Mesenchymal stem cell (in vitro differentiated cells and primary cell): ENCODE data around the gene ARID1A.

Source experiments
- DNase-seq: peaks from one replicate; pipeline ENCODE4 v3.0.0-alpha.2; 2013
- H2AFZ ChIP-seq: one replicate; pipeline ENCODE4 v1.6.1; 2013; ENCODE audit warnings: low read depth, mild to moderate bottlenecking, control low read depth, inconsistent platforms, low read length, moderate library complexity
- H2AK5ac ChIP-seq: 2 replicates; pipeline ENCODE4 v1.6.1; 2013; ENCODE audit warnings: low read length, moderate library complexity, mild to moderate bottlenecking, inconsistent platforms; ENCODE audit not compliant: severe bottlenecking
- H2BK120ac ChIP-seq: one replicate; pipeline ENCODE4 v1.6.1; 2013; ENCODE audit warnings: low read depth, mild to moderate bottlenecking, inconsistent platforms, low read length, moderate library complexity
- H2BK12ac ChIP-seq, 2 experiments: one replicate each; pipeline ENCODE4 v1.6.1; 2013; ENCODE audit warnings: inconsistent platforms in 2 of 2, low read length in 2 of 2, mild to moderate bottlenecking in 2 of 2, moderate library complexity in 2 of 2, control low read depth in 1 of 2
- H2BK15ac ChIP-seq: one replicate; pipeline ENCODE4 v1.6.1; 2013; ENCODE audit warnings: mild to moderate bottlenecking, low read depth, inconsistent platforms; ENCODE audit not compliant: poor library complexity, severe bottlenecking
- H2BK5ac ChIP-seq: 2 replicates; pipeline ENCODE4 v1.6.1; 2013; ENCODE audit warnings: low read depth, mild to moderate bottlenecking, low read length, control low read depth, inconsistent platforms; ENCODE audit not compliant: poor library complexity, severe bottlenecking
- H3K14ac ChIP-seq, 2 experiments: one replicate each; pipeline ENCODE4 v1.6.1; 2013; ENCODE audit warnings: inconsistent platforms in 2 of 2, low read length in 2 of 2, control low read depth in 1 of 2, mild to moderate bottlenecking in 1 of 2, moderate library complexity in 1 of 2
- H3K18ac ChIP-seq, 2 experiments: one replicate each; pipeline ENCODE4 v1.6.1; 2013; ENCODE audit warnings: inconsistent platforms in 2 of 2, low read length in 2 of 2, control low read depth in 1 of 2, low read depth in 1 of 2, mild to moderate bottlenecking in 1 of 2
- H3K23ac ChIP-seq, 2 experiments: one replicate each; pipeline ENCODE4 v1.6.1; 2013; ENCODE audit warnings: inconsistent platforms in 2 of 2, low read length in 2 of 2, mild to moderate bottlenecking in 2 of 2, moderate library complexity in 2 of 2, control low read depth in 1 of 2
- H3K27ac ChIP-seq: 2 replicates; pipeline ENCODE4 v1.5.1; 2013; ENCODE audit warnings: mild to moderate bottlenecking, moderate library complexity, low read length, control low read depth, inconsistent platforms; ENCODE audit not compliant: poor library complexity, severe bottlenecking
- H3K27me3 ChIP-seq, 2 experiments: 2 replicates each; pipeline versions ENCODE4 v1.6.1 to v1.7.0; 2013; ENCODE audit warnings: low read length in 2 of 2, mild to moderate bottlenecking in 2 of 2, moderate library complexity in 2 of 2, control low read depth in 1 of 2, inconsistent platforms in 1 of 2; ENCODE audit not compliant: control insufficient read depth in 1 of 2, insufficient read depth in 1 of 2
- H3K36me3 ChIP-seq, 2 experiments: 2 replicates each; pipeline versions ENCODE4 v1.6.1 to v1.7.0; 2013; ENCODE audit warnings: low read length in 2 of 2, control low read depth in 1 of 2, inconsistent platforms in 1 of 2, low read depth in 1 of 2, mild to moderate bottlenecking in 1 of 2; ENCODE audit not compliant: insufficient read depth in 2 of 2, control insufficient read depth in 1 of 2
- H3K4ac ChIP-seq, 2 experiments: one replicate each; pipeline ENCODE4 v1.6.1; 2013; ENCODE audit warnings: inconsistent platforms in 2 of 2, low read length in 2 of 2, mild to moderate bottlenecking in 2 of 2, moderate library complexity in 2 of 2, control low read depth in 1 of 2, low read depth in 1 of 2
- H3K4me1 ChIP-seq: 2 replicates; pipeline ENCODE4 v1.6.1; 2013; ENCODE audit warnings: low read depth, low read length, control low read depth; ENCODE audit not compliant: control insufficient read depth, insufficient read depth
- H3K4me2 ChIP-seq: 2 replicates; pipeline ENCODE4 v1.6.1; 2013; ENCODE audit warnings: low read length, mild to moderate bottlenecking, inconsistent platforms; ENCODE audit not compliant: poor library complexity, severe bottlenecking
- H3K4me3 ChIP-seq, 2 experiments: 2 replicates each; pipeline versions ENCODE4 v1.5.1 to v1.7.0; 2013; ENCODE audit warnings: low read length in 2 of 2, mild to moderate bottlenecking in 2 of 2, control low read depth in 1 of 2, low read depth in 1 of 2; ENCODE audit not compliant: insufficient read depth in 1 of 2
- H3K79me1 ChIP-seq: replicated peaks from 2 replicates; pipeline ENCODE4 v1.6.1; 2013; ENCODE audit warnings: mild to moderate bottlenecking, control low read depth, low read length, inconsistent platforms; ENCODE audit not compliant: poor library complexity, severe bottlenecking
- H3K9ac ChIP-seq: 2 replicates; pipeline ENCODE4 v1.7.0; 2013; ENCODE audit warnings: mild to moderate bottlenecking, low read length, moderate library complexity
- H3K9me3 ChIP-seq: 2 replicates; pipeline ENCODE4 v1.7.0; 2013; ENCODE audit warnings: mild to moderate bottlenecking, low read length; ENCODE audit not compliant: control insufficient read depth
- H4K8ac ChIP-seq: one replicate; pipeline ENCODE4 v1.6.1; 2013; ENCODE audit warnings: inconsistent platforms, mild to moderate bottlenecking, low read length, moderate library complexity
- H4K91ac ChIP-seq: one replicate; pipeline ENCODE4 v1.6.1; 2013; ENCODE audit warnings: mild to moderate bottlenecking, low read length, inconsistent platforms
- WGBS: methylation state at CpG from one replicate; pipeline ENCODE4 v1.1.7; 2013; ENCODE audit warnings: mixed read lengths; 5-methylcytosine and 5-hydroxymethylcytosine counted together

ARID1A gene

DNA sequence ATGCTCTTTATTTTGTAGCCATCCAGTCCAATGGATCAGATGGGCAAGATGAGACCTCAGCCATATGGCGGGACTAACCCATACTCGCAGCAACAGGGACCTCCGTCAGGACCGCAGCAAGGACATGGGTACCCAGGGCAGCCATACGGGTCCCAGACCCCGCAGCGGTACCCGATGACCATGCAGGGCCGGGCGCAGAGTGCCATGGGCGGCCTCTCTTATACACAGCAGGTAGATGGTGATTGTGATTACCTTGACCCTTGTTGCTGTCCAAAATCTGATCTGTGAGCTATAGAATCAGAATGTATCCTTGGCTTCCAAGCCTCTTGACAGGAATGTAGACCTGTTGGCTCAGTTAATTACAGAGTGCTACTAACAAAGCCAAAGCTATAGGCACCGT, 33.8 kb downstream of the ARID1A start:
- no peak overlapping the region for H4K91ac ChIP-seq
- no peaks in the 10 kb centered on the region for H3K27me3 ChIP-seq
- 98% methylated on average over 12 of the region's 12 CpGs for WGBS
- H3K27ac ChIP-seq, result no peak overlapping the region
- H2BK12ac ChIP-seq, result no peak overlapping the region
- H3K4ac ChIP-seq, result no peak overlapping the region
- peaks cover 15% of the 10 kb centered on the region for H3K79me1 ChIP-seq
- peaks cover 13 to 56% of the 10 kb centered on the region in 2 experiments for H3K36me3 ChIP-seq
- no peak overlapping the region for H3K4me3 ChIP-seq
- peaks cover 15% of the 10 kb centered on the region for H3K4me1 ChIP-seq
- peak overlapping the region; percentile 8 for H2AK5ac ChIP-seq
- H3K9ac ChIP-seq, result no peak overlapping the region
- no peaks in the 10 kb centered on the region for H3K9me3 ChIP-seq
- H4K8ac ChIP-seq, result no peak overlapping the region
- no peak overlapping the region for H2BK15ac ChIP-seq
- no peak for DNase-seq
- no peak overlapping the region for H2BK5ac ChIP-seq
- H3K4me2 ChIP-seq, result no peak overlapping the region
- H2BK120ac ChIP-seq, result no peak overlapping the region
- no peak overlapping the region for H3K18ac ChIP-seq
- H3K23ac ChIP-seq, result no peak overlapping the region
- H2AFZ ChIP-seq, result no peak overlapping the region
- no peak overlapping the region for H3K14ac ChIP-seq

GRCh38 chr1:26730695-26731094, 34.9 kb downstream of the ARID1A start:
- Histone ChIP-seq H3K9me3 (no peaks in the 10 kb centered on the region), H3K4me2 (no peak overlapping the region), H2AK5ac (no peak overlapping the region), H2AFZ (no peak overlapping the region), H3K4me3 (no peak overlapping the region), H3K4me1 (peaks cover 15% of the 10 kb centered on the region), H3K36me3 (peaks cover 18 to 65% of the 10 kb centered on the region in 2 experiments), H2BK12ac (no peak overlapping the region), H2BK5ac (no peak overlapping the region), H2BK15ac (no peak overlapping the region), H4K8ac (no peak overlapping the region), H2BK120ac (no peak overlapping the region), H3K14ac (no peak overlapping the region), H4K91ac (no peak overlapping the region), H3K18ac (no peak overlapping the region), H3K79me1 (peaks cover 19% of the 10 kb centered on the region), H3K4ac (no peak overlapping the region), H3K23ac (no peak overlapping the region), H3K9ac (no peak overlapping the region), H3K27ac (peak overlapping the region; percentile 41), H3K27me3 (no peaks in the 10 kb centered on the region)
- DNase-seq, result peak; percentile 47
- WGBS, result 71% methylated on average over 1 of the region's 2 CpGs

GRCh38 chr1:26731233-26731902, 35.6 kb downstream of the ARID1A start:
- H2AK5ac ChIP-seq, result peak overlapping the region; percentile 17
- H3K4me1 ChIP-seq, result peaks cover 9% of the 10 kb centered on the region
- no peak overlapping the region for H3K4me2 ChIP-seq
- peaks cover 19% of the 10 kb centered on the region for H3K79me1 ChIP-seq
- H2AFZ ChIP-seq, result no peak overlapping the region
- H3K36me3 ChIP-seq, result peaks cover 18 to 66% of the 10 kb centered on the region in 2 experiments
- no peak overlapping the region for H3K23ac ChIP-seq
- H2BK5ac ChIP-seq, result no peak overlapping the region
- peak overlapping the region; percentile 41 for H3K27ac ChIP-seq
- H4K91ac ChIP-seq, result no peak overlapping the region
- 97% methylated on average over 8 of the region's 11 CpGs for WGBS
- H2BK15ac ChIP-seq, result no peak overlapping the region
- no peaks in the 10 kb centered on the region for H3K9me3 ChIP-seq
- peak overlapping the region in 1 of 2 experiments; percentile 19 for H3K14ac ChIP-seq
- no peak overlapping the region for H3K18ac ChIP-seq
- no peak overlapping the region for H2BK12ac ChIP-seq
- H4K8ac ChIP-seq, result no peak overlapping the region
- no peak overlapping the region for H3K9ac ChIP-seq
- H3K27me3 ChIP-seq, result no peaks in the 10 kb centered on the region
- H3K4ac ChIP-seq, result peak overlapping the region in 1 of 2 experiments; percentile 6
- no peak overlapping the region for H3K4me3 ChIP-seq
- H2BK120ac ChIP-seq, result no peak overlapping the region
- no peak for DNase-seq

DNA sequence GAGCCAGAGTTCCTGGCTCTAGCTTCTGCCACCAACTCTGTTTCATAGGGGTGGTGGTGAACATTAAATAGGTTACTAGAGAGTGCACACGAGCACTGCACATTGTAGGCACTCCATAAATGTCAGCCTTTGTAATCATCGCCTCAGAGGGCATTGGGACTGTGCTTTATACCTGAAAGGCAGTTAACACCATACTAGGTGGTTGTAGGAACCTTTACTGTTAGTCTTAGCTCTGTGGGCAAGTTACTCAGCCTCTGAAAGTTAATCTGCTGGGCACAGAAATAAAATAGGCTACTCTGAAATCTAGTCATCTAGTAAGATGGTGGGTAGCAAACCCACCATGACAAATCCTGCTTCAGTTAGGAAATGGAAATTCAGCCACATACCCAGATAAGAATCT, 37.6 kb downstream of the ARID1A start:
- H3K27ac ChIP-seq, result no peak overlapping the region
- H3K18ac ChIP-seq, result no peak overlapping the region
- no peak overlapping the region for H3K23ac ChIP-seq
- H2AFZ ChIP-seq, result no peak overlapping the region
- no peaks in the 10 kb centered on the region for H3K27me3 ChIP-seq
- H3K14ac ChIP-seq, result no peak overlapping the region
- 98% methylated on average over 2 of the region's 2 CpGs for WGBS
- H2BK120ac ChIP-seq, result no peak overlapping the region
- H2BK5ac ChIP-seq, result no peak overlapping the region
- no peak overlapping the region for H2BK12ac ChIP-seq
- H3K36me3 ChIP-seq, result peaks cover 32 to 77% of the 10 kb centered on the region in 2 experiments
- H2BK15ac ChIP-seq, result no peak overlapping the region
- H3K4me2 ChIP-seq, result no peak overlapping the region
- no peaks in the 10 kb centered on the region for H3K9me3 ChIP-seq
- peaks cover 9% of the 10 kb centered on the region for H3K4me1 ChIP-seq
- H4K91ac ChIP-seq, result no peak overlapping the region
- no peak overlapping the region for H2AK5ac ChIP-seq
- no peak overlapping the region for H3K4ac ChIP-seq
- no peak overlapping the region for H3K9ac ChIP-seq
- DNase-seq, result no peak
- no peak overlapping the region for H4K8ac ChIP-seq
- peaks cover 29% of the 10 kb centered on the region for H3K79me1 ChIP-seq
- no peak overlapping the region for H3K4me3 ChIP-seq
